GM19238 (cell line): Measurements from ENCODE around the gene ENOX2.

Experiments
- DNase-seq: peaks from one replicate; pipeline ENCODE4 v3.0.0; 2011; ENCODE audit warnings: low spot score; ENCODE audit not compliant: insufficient read length

Gene ENOX2

DNA sequence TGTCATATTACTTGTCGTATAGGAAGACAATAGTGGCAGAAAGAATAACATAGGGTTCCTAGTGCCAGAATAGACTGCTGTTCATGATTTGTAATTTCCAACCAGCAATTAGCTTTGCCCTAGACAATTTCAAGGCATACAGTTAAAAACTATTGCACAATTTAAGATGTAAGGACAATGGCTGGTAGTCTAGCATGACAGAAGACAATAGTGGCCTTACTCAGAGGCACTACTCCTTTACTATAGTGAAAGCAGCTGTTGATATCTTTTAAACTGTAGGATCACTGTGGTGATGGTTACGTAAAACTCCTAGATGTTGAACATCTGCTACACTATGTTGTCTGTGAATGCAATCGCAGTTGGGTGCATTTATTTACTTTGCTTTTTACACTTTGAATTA lies 266.7 kb downstream of the ENOX2 start:
- no peak for DNase-seq

DNA sequence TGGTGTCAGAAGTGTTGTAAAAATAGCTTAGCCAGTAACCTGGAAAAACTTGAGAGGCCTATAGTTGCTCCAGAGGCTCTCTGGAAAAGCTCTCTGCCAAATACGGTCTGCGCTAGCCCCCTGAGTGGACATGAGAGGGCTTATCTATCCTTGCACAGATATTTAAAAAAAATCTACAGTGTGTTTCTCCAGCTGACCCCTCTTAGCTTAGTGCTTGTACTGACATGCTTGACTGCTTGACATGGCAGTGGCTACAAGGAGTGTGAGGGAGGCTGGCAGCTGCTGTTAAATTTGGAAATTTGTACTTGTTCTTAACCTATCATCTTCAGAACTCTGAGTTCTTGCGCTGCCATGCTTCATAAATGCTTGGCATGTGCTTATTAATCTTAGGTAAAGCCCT lies 272.0 kb downstream of the ENOX2 start:
- no peak for DNase-seq

DNA sequence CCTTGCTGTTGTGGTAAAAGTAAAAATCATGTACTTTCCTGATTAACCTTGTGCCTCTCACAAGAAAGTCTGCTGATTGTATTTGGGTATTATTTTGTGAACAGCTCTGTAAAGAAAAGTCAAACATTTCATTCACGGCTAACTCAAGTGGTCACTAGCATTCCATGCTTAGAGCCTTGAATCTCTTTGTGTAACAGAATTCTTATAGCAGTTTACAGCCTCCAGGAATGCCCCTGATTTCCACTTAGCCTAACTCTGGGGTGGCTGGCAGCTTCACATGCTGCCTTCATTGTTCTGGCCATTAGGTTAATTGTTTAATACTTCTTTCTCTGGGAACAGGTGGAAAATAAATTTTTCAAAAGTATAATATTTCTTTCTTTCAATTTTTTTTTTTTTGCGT lies 274.5 kb downstream of the ENOX2 start:
- DNase-seq = no peak

DNA sequence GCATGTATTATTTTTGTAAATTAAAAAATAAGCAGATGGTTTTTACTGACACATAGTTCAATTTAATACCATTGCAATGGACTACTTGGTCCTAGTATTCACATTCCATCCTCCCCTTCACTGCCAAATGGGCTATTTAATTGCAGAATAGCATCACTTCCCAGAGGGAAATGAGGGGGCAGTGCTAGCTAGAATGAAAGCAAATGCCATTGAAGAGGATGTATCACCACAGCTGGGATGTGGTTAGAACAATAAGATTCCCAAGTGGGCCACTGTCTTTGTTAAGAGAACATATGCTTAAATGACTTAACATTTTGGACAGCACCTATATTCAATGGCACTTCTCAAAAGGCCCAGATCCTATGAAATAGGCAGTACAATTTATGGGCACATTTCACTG lies 276.5 kb downstream of the ENOX2 start:
- no peak for DNase-seq

DNA sequence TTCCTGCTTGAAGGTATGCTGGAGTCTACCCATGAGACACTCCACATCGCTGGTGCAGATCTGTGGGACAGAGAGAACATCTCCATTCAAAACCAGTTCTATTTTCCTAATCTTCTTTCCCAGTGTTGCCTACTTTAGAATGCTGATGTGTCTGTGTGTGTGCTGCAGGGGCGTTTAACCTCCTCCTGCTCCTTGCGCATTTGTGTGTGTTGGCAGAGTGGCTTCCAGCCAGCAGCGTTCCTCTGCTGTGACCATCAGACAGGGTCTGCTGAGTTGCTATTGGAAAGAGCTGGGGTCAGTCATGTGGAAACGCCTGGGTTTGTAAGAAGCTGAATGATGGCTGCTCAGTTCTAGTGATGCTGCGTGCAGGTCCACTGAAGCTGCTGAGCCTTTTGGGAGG lies 277.6 kb downstream of the ENOX2 start:
- no peak for DNase-seq

DNA sequence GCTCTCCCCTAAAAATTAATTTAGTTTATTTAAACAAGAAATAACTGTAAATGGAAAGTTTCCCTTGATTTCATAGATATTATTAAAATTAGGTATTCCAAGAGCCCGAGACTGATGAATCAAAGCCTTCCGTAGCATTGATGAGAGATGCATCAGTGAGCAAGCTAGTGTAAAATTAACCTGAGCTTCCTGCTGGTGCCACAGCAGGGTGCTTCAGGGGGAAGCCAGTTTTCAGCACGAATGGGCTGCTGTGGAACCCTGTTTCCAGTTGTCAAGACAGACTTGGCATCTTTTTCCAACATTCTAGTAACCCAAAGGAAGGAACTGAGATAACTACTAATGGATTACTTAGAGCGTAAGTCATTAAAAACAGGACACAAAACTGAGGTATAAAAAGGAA lies 279.5 kb downstream of the ENOX2 start:
- no peak for DNase-seq

DNA sequence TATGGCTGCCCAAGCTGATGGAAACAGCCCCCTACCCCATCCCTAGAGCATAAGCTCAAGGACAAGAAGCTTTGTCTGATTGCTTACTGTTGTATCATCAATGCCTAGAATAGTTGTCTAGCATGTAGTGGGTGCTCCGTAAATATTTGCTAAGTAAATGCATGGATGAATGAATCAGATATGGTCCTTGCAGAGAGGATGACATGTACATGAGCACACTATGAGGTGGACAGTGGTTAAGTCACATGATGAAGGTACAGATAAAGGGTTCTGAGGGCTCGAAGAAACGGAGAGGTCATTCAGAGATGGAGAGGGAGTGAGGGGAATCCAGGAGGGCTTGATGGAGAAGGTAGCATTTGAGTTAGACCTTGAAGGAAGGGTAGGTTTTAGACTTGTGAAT lies 287.1 kb downstream of the ENOX2 start:
- no peak for DNase-seq

DNA sequence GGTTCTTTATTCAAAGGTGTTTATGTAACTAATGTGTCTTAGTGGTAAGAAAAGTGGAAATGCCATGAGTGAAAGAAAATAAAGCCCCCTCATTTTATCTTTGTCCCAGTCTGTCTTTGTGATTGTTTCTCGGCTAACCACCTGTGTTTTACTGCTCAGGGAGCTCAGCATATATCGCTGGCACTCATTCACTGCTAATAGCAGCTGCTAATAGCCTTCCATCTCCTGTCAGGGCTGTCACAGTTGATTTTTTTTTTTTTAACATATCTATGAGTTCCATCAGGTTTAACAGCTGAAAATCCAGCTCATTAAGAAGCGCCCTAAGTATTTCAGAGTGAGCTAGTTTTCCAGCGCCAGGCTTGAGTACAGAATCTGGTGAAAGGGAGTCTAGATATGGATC lies 295.6 kb downstream of the ENOX2 start:
- DNase-seq = no peak

DNA sequence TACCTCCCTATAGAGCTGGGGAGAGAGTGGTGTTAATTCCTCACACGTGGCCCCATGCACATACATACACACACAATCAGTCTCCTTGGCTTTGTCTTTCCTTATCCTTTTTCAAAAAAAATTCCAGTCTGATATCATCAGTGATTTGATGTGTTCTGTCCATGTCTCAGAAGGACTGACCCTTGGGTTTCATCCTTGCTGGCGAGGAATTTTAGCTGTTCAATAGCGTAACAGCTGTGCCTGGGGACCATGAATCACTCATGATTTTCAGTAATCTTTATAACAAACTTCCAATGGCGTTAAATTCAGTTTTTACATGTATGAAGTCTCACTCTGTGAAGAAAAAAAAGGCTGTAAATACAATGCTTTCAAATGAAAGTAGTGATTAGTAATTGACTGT lies 296.6 kb downstream of the ENOX2 start:
- DNase-seq = no peak

DNA sequence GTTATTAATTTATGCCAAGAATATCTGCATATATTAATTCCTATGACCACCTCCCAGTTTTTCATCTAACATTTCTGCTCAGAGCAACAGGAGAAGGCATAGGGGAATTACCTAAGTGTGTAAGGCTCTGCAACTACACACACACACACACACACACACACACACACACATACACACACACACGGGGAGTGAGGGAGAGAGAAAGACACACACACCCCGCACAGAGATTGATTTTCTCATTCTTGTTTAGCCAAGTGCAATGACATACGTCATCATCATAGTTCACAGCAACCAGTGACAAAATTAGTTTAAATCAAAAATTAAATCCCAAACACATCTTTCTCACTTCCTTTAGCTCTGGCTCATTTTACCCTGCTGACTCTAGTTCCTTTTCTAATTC lies 298.1 kb downstream of the ENOX2 start:
- no peak for DNase-seq

DNA sequence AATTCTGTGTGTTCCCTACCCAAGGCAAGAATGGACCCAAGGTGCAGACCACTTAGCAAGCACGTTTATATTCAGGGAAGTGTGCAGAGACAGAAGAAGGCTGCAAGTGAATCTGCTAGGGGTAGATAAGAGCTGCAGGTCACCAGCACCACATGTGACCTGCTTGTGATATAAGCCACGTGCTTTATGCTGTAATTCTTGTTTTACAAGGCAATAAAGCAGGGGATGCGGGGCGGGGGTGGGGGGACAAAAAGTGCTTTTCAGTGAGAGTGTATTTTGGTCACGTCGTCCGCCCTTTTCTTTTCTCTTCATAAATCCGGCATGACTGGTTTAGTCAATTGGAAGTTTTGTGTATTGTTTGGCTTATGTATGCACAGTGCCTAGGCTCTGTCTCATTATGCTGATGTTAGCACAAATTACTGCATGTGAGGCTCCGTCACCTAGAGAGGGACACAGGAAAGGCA lies 308.5 kb downstream of the ENOX2 start:
- no peak for DNase-seq

DNA sequence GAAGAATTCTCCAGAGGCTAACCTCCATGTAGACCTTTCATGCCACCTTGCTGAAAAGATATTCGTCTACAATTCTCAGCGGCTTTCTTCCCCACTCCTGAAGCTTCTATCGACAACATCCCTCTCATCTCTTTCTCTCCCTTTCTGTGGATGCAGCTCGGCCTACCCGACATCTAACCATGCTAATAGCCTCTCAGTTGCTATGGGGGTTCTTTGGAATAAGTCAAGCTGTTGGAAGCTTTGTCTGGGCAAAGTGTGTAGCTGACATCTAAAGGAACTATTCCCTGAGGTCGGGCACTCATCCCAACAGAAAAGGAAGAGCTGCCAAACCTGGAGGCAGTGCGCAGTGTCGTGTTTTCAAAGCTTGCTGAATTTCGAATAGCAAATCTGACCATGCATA lies 309.1 kb downstream of the ENOX2 start:
- DNase-seq = no peak

DNA sequence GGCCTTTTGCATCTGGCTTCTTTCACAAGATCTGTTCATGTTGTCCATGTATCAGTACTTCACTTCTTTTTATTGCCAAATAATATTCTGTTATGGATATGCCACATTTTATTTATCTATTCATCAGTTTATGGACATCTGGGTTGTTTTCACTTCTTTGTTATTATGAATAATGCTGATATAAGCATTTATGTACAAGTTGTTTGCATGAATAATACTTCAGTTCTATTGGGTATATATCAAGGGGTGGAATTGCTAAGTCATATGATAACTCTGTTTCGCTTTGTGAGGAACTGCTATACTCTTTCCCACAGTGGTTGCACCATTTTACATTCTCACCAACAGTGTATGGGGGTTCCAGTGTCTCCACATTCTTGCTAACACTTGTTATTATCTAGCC lies 310.8 kb downstream of the ENOX2 start:
- DNase-seq = no peak

DNA sequence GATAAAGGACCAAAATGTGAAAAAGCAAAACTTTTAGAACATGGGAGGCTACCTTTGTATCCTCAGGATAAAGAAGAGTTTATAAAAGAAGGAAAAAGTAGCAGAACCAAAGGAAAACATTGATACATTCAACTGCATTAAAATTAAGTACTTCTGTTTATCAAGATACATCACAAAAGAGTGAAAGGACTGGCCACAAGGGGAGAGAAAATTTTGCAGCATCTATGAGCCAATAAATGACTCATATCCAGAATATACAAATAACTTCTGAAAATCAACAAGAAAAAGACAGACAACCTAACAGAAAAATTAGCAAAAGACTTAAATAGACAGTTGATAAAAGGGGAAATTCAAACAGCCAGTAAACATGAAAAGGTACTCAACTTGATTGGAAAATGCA lies 324.1 kb downstream of the ENOX2 start:
- no peak for DNase-seq

DNA sequence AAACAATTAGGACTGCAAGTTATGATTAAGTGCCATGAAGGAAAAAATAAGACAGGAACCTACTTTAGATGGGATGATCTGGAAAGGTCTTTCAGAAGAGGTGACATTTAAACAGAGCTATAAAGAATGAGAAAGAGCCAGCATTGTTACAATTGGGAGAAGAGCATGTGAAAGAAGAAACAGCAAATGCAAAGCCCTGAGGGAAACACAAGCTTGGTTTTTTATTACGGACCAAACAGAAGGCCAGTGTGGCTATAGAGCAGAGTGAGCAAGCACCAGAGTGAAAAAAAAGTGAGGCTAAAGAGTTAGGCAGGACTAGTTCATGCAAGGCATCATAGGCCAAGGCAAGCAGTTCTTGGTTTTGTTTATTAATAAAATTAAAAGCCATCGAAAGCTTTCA lies 325.6 kb downstream of the ENOX2 start:
- DNase-seq = no peak

DNA sequence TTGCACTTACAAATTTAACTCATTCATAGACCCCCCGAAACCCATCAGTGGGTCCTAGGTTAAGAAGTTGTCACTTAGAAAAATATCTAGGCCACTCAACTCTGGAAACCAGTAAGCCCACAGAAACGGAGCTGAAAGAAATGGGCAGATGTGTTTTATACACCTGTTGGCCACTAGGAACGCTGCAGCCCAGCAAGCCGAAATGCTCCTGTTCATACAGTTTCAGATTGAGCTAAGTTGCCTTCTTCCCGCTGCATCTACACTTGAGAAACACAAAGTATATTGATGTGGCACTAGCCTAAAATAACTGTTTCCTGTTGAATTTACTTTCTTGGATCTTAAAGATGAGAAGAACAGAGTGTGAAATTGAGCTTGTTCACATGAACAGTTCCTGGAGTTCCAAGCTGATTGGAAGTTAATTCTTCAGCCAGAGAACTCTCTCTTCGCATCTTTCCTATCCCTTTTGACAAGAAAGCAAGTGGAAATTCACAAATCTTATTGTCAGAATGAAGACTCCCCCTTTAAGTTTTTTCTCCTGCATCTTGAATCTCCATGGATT lies 327.1 kb downstream of the ENOX2 start:
- no peak for DNase-seq
